AG09309 (cell line): ENCODE data around the gene EPB41L4A.
"Not testable (repeated sequence)": the region's sequence is repeated elsewhere in the genome, so short reads cannot be mapped to it uniquely, and the experiment has no call there.

Experiments used
- DNase-seq: peaks from one replicate; pipeline ENCODE4 v3.0.0-alpha.2; 2010; ENCODE audit warnings: low read depth
- H3K4me3 ChIP-seq: 2 replicates; pipeline ENCODE4 v1.5.1; 2011; ENCODE audit warnings: mild to moderate bottlenecking, low read depth, low read length, moderate library complexity; ENCODE audit not compliant: control insufficient read depth
- CTCF ChIP-seq: IDR thresholded peaks from 2 replicates; pipeline ENCODE4 v1.5.1; 2011; ENCODE audit warnings: mild to moderate bottlenecking, low read depth, low read length, inconsistent platforms; ENCODE audit not compliant: insufficient read depth, control insufficient read depth; ENCODE audit errors: missing control alignments

EPB41L4A gene

GRCh38 chr5:112227911-112228631, 191.0 kb downstream of the EPB41L4A start:
- no peak overlapping the region for H3K4me3 ChIP-seq
- TF ChIP-seq CTCF, result no peak
- DNase-seq, result no peak

DNA sequence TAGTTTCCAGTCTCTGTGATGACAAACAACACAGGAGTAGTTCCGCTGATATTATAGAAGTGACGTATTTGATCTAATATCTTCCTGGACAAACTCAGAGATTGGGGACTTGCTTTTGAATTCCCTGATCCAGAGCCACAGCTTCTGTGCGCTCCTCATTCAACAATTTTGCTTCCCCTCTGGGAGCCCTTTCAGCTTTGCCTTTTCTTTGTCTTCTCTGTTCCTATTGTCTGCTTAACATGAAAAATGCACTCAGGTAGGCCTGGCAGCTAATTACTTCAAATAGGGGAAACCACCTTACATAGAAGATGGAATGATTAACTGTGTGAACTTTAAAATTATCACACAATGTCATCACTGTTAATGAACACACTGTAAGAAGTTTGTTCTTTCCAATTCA, 192.9 kb downstream of the EPB41L4A start:
- no peak for DNase-seq
- TF ChIP-seq CTCF, result no peak

GRCh38 chr5:112222997-112223396, 196.1 kb downstream of the EPB41L4A start:
- DNase-seq, result not testable (repeated sequence)

More for the DNA sequence above, 192.9 kb downstream of the EPB41L4A start:
- no peak overlapping the region for H3K4me3 ChIP-seq

GRCh38 chr5:112221128-112221527, 197.9 kb downstream of the EPB41L4A start:
- no peak for DNase-seq
- no peak overlapping the region for H3K4me3 ChIP-seq
- no peak for TF ChIP-seq CTCF

More at GRCh38 chr5:112222997-112223396, 196.1 kb downstream of the EPB41L4A start:
- not testable (repeated sequence) for H3K4me3 ChIP-seq

GRCh38 chr5:112219000-112219399, 200.1 kb downstream of the EPB41L4A start:
- TF ChIP-seq CTCF, result no peak
- DNase-seq, result no peak
- no peak overlapping the region for H3K4me3 ChIP-seq

- H3K4me3 ChIP-seq, result no peak overlapping the region
- DNase-seq, result no peak
- TF ChIP-seq CTCF, result no peak
Measured at GRCh38 chr5:112217843-112218579, 201.1 kb downstream of the EPB41L4A start.

- no peak for TF ChIP-seq CTCF
- H3K4me3 ChIP-seq, result no peak overlapping the region
- no peak for DNase-seq
Measured at GRCh38 chr5:112216140-112216539, 202.9 kb downstream of the EPB41L4A start.
